Endothelial cell of umbilical vein (primary cell): Measurements from ENCODE around the gene CFAP61. TPM values are rescaled to one million over a fixed set of nuclear protein-coding genes. Genes with fewer than 3 reads are reported as not detected.

ENCODE experiments used
- BruUV-seq: library from RNA; stranded (reverse); fragments of 400-500 nt; replicated peaks from 2 replicates; lab custom pipeline; 2021; lab: Mats Ljungman, UMichigan
- CTCF ChIA-PET: fragments of 300-600, 350-600 bp; sonication (Branson Sonifier 250); formaldehyde crosslinking; loops from one replicate; lab custom pipeline; 2021; ENCODE audit warnings: antibody characterized with exemption, inconsistent platforms; lab: Charles Lee
- POLR2A ChIA-PET: fragments of 300-600, 350-600 bp; sonication (Branson Sonifier 250); formaldehyde crosslinking; loops from one replicate; lab custom pipeline; 2021; ENCODE audit warnings: antibody characterized with exemption, inconsistent platforms; lab: Charles Lee
- DNase-seq: peaks from one replicate; pipeline ENCODE4 v3.0.0-alpha.2; 2011; ENCODE audit warnings: low read depth, low spot score
- FAIRE-seq: peaks from 2 replicates; lab custom pipeline; 2011; peaks lifted over from hg19 to GRCh38; lab: Jason Lieb, UNC
- H2AFZ ChIP-seq: 2 replicates; pipeline ENCODE4 v1.6.0; 2012; ENCODE audit warnings: low read depth, low read length, control low read depth, inconsistent platforms
- H3K27ac ChIP-seq: 2 replicates; pipeline ENCODE4 v1.5.1; 2011; ENCODE audit warnings: low read depth, mild to moderate bottlenecking, control low read depth, low read length, moderate library complexity; ENCODE audit not compliant: insufficient read depth
- H3K27me3 ChIP-seq, 2 experiments: 2 replicates each; pipeline versions ENCODE4 v1.6.0 to v1.6.1; 2011; ENCODE audit warnings: low read length in 2 of 2, mixed read lengths in 1 of 2; ENCODE audit not compliant: control insufficient read depth in 2 of 2, insufficient read depth in 2 of 2
- H3K36me3 ChIP-seq, 2 experiments: 2 replicates in 1 of 2; 3 replicates in 1 of 2; pipeline ENCODE4 v1.5.1; 2011; ENCODE audit warnings: low read length in 2 of 2, mild to moderate bottlenecking in 1 of 2, moderate library complexity in 1 of 2; ENCODE audit not compliant: control insufficient read depth in 2 of 2, insufficient read depth in 2 of 2; ENCODE audit errors: extremely low read depth in 1 of 2
- H3K4me1 ChIP-seq: 3 replicates; pipeline ENCODE4 v1.5.1; 2011; ENCODE audit warnings: mild to moderate bottlenecking, low read length; ENCODE audit not compliant: control insufficient read depth, insufficient read depth; ENCODE audit errors: extremely low read depth
- H3K4me2 ChIP-seq: 2 replicates; pipeline ENCODE4 v1.6.1; 2011; ENCODE audit warnings: low read length, control low read depth, mixed read lengths; ENCODE audit not compliant: insufficient read depth
- H3K4me3 ChIP-seq, 3 experiments: fragments of 200-600 bp in 1 of 3; sonication (generic), shearing (Covaris generic) in 1 of 3; replicated peaks in 1 of 3; 2 replicates each; pipeline ENCODE4 v1.5.1; 2011 to 2016; ENCODE audit warnings: control low read depth in 3 of 3, low read length in 3 of 3, mild to moderate bottlenecking in 2 of 3, inconsistent platforms in 1 of 3, low read depth in 1 of 3, moderate library complexity in 1 of 3; ENCODE audit not compliant: insufficient read depth in 1 of 3
- H3K79me2 ChIP-seq: 2 replicates; pipeline ENCODE4 v1.6.0; 2012; ENCODE audit warnings: low read length, inconsistent platforms; ENCODE audit not compliant: control insufficient read depth, insufficient read depth
- H3K9ac ChIP-seq: replicated peaks from 2 replicates; pipeline ENCODE3; 2011; ENCODE audit warnings: low read length, control low read depth; ENCODE audit not compliant: insufficient read depth; ENCODE audit errors: extremely low read depth
- H3K9me1 ChIP-seq: replicated peaks from 3 replicates; pipeline ENCODE4 v1.6.0; 2011; ENCODE audit warnings: mild to moderate bottlenecking, low read length; ENCODE audit not compliant: control insufficient read depth, insufficient read depth; ENCODE audit errors: extremely low read depth
- H3K9me3 ChIP-seq: replicated peaks from 2 replicates; pipeline ENCODE4 v1.5.1; 2012; ENCODE audit warnings: low read length, inconsistent platforms; ENCODE audit not compliant: control insufficient read depth, insufficient read depth
- H4K20me1 ChIP-seq: replicated peaks from 2 replicates; pipeline ENCODE3; 2011; ENCODE audit warnings: mild to moderate bottlenecking, low read length; ENCODE audit not compliant: control insufficient read depth, insufficient read depth; ENCODE audit errors: extremely low read depth
- CTCF ChIP-seq, 2 donors: IDR thresholded peaks; 1 replicate in 1 of 2; 2 replicates in 1 of 2; pipeline ENCODE4 v1.5.1; 2011; ENCODE audit warnings: low read length in 2 of 2, mild to moderate bottlenecking in 2 of 2, moderate library complexity in 2 of 2, control low read depth in 1 of 2, inconsistent platforms in 1 of 2, low read depth in 1 of 2; ENCODE audit not compliant: insufficient read depth in 1 of 2; ENCODE audit errors: extremely low read depth in 1 of 2
- EZH2 ChIP-seq: IDR thresholded peaks from 2 replicates; pipeline ENCODE4 v1.6.1; 2012; ENCODE audit warnings: borderline replicate concordance, low read depth, mild to moderate bottlenecking, moderate library complexity, low read length, inconsistent platforms; ENCODE audit not compliant: severe bottlenecking
- FOS ChIP-seq: IDR thresholded peaks from 2 replicates; pipeline ENCODE4 v1.6.1; 2011; ENCODE audit warnings: mild to moderate bottlenecking, low read length, moderate library complexity, borderline replicate concordance; ENCODE audit not compliant: insufficient read depth
- GATA2 ChIP-seq: IDR thresholded peaks from 2 replicates; pipeline ENCODE4 v1.7.0; 2011; ENCODE audit warnings: low read depth, mild to moderate bottlenecking, moderate library complexity, mixed read lengths, low read length; ENCODE audit not compliant: insufficient read length, insufficient read depth
- JUN ChIP-seq: IDR thresholded peaks from 2 replicates; pipeline ENCODE4 v1.6.1; 2011; ENCODE audit warnings: borderline replicate concordance, low read depth; ENCODE audit not compliant: insufficient read length, insufficient read depth
- MAX ChIP-seq: IDR thresholded peaks from 2 replicates; pipeline ENCODE4 v1.6.1; 2011; ENCODE audit not compliant: insufficient read depth, insufficient read length
- MYC ChIP-seq: IDR thresholded peaks from one replicate; pipeline ENCODE4 v1.6.1; 2011; ENCODE audit warnings: mild to moderate bottlenecking, low read depth, low read length
- POLR2A ChIP-seq: IDR thresholded peaks from 2 replicates; pipeline ENCODE4 v1.6.1; 2012; ENCODE audit warnings: low read depth, mild to moderate bottlenecking, control low read depth, low read length
- POLR2AphosphoS5 ChIP-seq: IDR thresholded peaks from 2 replicates; pipeline ENCODE4 v1.6.1; 2012; ENCODE audit warnings: low read depth, mild to moderate bottlenecking, control low read depth, low read length, moderate library complexity; ENCODE audit not compliant: insufficient read depth
- dilution Hi-C: fragments of 300-500 bp; cut with MboI; formaldehyde crosslinking; loops from one replicate; pipeline ENCODE4 v1.15.0; 2019; ENCODE audit warnings: low sequenced_read_pairs; ENCODE audit not compliant: extremely low pct_ligation_motif_present
- intact Hi-C: fragments of 100-400 bp; cut with micrococcal nuclease; formaldehyde crosslinking; loops from one replicate; pipeline ENCODE4 v1.10.0; 2022
- polyA plus RNA-seq, 4 experiments: library from polyadenylated mRNA; depleted of rRNA in 3 of 4; stranded (reverse) in 3 of 4; unstranded in 1 of 4; fragments of >200 nt; gene quantifications; 2 replicates each; pipeline versions ENCODE4 v1.2.1 to v1.2.3, GENCODE V29; 2011 to 2012; ENCODE audit warnings: missing spikeins in 1 of 4
- total RNA-seq: library from RNA; stranded (reverse); gene quantifications from 2 replicates; pipeline ENCODE4 v1.2.3, GENCODE V29; 2021

Gene CFAP61
- total and polyA plus RNA-seq, 2 donors (not counting 3 experiments of a cell fraction or from before 2014, with no cell fraction given): not detected

GRCh38 chr20:20010639-20011500, 41.5 kb upstream of the CFAP61 start:
- H3K4me1 ChIP-seq: peaks cover 10% of the 10 kb centered on the region
- FAIRE-seq (no peak), DNase-seq (peak; percentile 82)
- TF ChIP-seq GATA2 (no peak), MYC (no peak), EZH2 (no peak), POLR2AphosphoS5 (no peak), CTCF (IDR thresholded peaks at IDR 0.05; ENCODE audit: extremely low read depth in 1 of 2, insufficient read depth in 1 of 2, low read depth in 1 of 2, low read length in 2 of 2) (no peak), FOS (peak; percentile 46), JUN (peak; percentile 6), POLR2A (no peak), MAX (no peak)
- H3K4me3 ChIP-seq: no peak overlapping the region
- intact Hi-C loops: no loop called here
- H3K9me1 ChIP-seq: no peaks in the 10 kb centered on the region
- no peak overlapping the region for H3K9ac ChIP-seq
- H3K79me2 ChIP-seq: no peaks in the 10 kb centered on the region
- H3K27me3 ChIP-seq: no peaks in the 10 kb centered on the region
- no peak overlapping the region for H3K27ac ChIP-seq
- no peaks in the 10 kb centered on the region for H3K9me3 ChIP-seq
- H4K20me1 ChIP-seq: no peaks in the 10 kb centered on the region
- CTCF ChIA-PET: interaction anchor here (1.5 kb wide), 1 partner anchor 34 kb away, joined by 5 read pairs; no protein-coding TSS in a partner anchor
- dilution Hi-C loops: no loop called here
- peak overlapping the region; percentile 52 for H2AFZ ChIP-seq
- POLR2A ChIA-PET: no interaction called here
- BruUV-seq: no TSS peak
- no peaks in the 10 kb centered on the region for H3K36me3 ChIP-seq
- peak overlapping the region; percentile 22 for H3K4me2 ChIP-seq
